Transverse colon (tissue), 4 donors: ENCODE results near the gene EFEMP2. TPM values are rescaled to one million over a fixed set of nuclear protein-coding genes. Genes with fewer than 3 reads are reported as not detected.
"Not testable (repeated sequence)": the region's sequence is repeated elsewhere in the genome, so short reads cannot be mapped to it uniquely, and the experiment has no call there.

Experiments
- DNase-seq: peaks from one replicate; pipeline ENCODE4 v3.0.0-alpha.2; 2019
- H3K27ac ChIP-seq, 4 donors: fragments of 200-600 bp; sonication (generic); 2 replicates each; pipeline ENCODE4 v1.5.1; 2016 to 2018; ENCODE audit warnings: inconsistent platforms in 4 of 4
- H3K27me3 ChIP-seq: fragments of 200-600 bp; sonication (generic); 2 replicates; pipeline ENCODE4 v1.5.1; 2017; ENCODE audit warnings: inconsistent platforms
- H3K36me3 ChIP-seq, 4 donors: fragments of 200-600 bp; sonication (generic); 2 replicates each; pipeline ENCODE4 v1.5.1; 2017 to 2019; ENCODE audit warnings: inconsistent platforms in 4 of 4
- H3K4me1 ChIP-seq, 4 donors: fragments of 200-600 bp; sonication (generic); 2 replicates each; pipeline ENCODE4 v1.5.1; 2017 to 2020; ENCODE audit warnings: inconsistent platforms in 4 of 4
- H3K4me3 ChIP-seq, 4 donors: fragments of 200-600 bp; sonication (generic); 1 replicate in 1 of 4; 2 replicates in 3 of 4; pipeline versions ENCODE4 v1.5.1 to v1.6.1; 2017 to 2019; ENCODE audit warnings: inconsistent platforms in 4 of 4
- H3K9me3 ChIP-seq, 2 donors: fragments of 200-600 bp; sonication (generic); 2 replicates each; pipeline ENCODE4 v1.5.1; 2017 to 2019; ENCODE audit warnings: inconsistent platforms in 2 of 2
- CTCF ChIP-seq, 5 experiments: fragments of 200-600 bp in 3 of 5; fragments of 450-650 bp in 2 of 5; sonication (generic) in 3 of 5; IDR thresholded peaks; 1 replicate in 2 of 5; 2 replicates in 3 of 5; pipeline ENCODE4 v1.5.1; 2016 to 2017; ENCODE audit warnings: antibody characterized with exemption in 5 of 5, inconsistent platforms in 3 of 5, mild to moderate bottlenecking in 2 of 5, moderate library complexity in 1 of 5
- EP300 ChIP-seq: sonication (generic); formaldehyde crosslinking; IDR thresholded peaks from one replicate; pipeline ENCODE4 v1.6.1; 2017; ENCODE audit warnings: antibody characterized with exemption, low read depth
- POLR2A ChIP-seq: fragments of 450-650 bp; IDR thresholded peaks from one replicate; pipeline ENCODE4 v1.6.1; 2016; ENCODE audit warnings: antibody characterized with exemption, mild to moderate bottlenecking, moderate library complexity
- POLR2AphosphoS5 ChIP-seq, 3 donors: sonication (generic); formaldehyde crosslinking; IDR thresholded peaks; one replicate each; pipeline ENCODE4 v1.6.1; 2016; ENCODE audit warnings: antibody characterized with exemption in 3 of 3
- WGBS, 2 donors: methylation state at CpG; one replicate each; pipeline ENCODE4 v1.1.5; 2018; ENCODE audit warnings: low coverage in 1 of 2; 5-methylcytosine and 5-hydroxymethylcytosine counted together
- in situ Hi-C, 4 donors: fragments of 200-750 bp; cut with MboI; loops; one replicate each; pipeline versions ENCODE4 v1.15.0 to v1.15.1; 2017; ENCODE audit warnings: low sequenced_read_pairs in 3 of 4, low pct_ligation_motif_present in 1 of 4, low pct_unique_long_range_greater_than_20kb in 1 of 4
- intact Hi-C: fragments of 100-400 bp; cut with DNase I; formaldehyde crosslinking; loops from one replicate; pipeline ENCODE4 v1.15.1; 2023; ENCODE audit warnings: low total_unique reads
- total RNA-seq, 4 donors: library from RNA; depleted of rRNA; stranded (reverse); fragments of >200 nt; gene quantifications; one replicate each; pipeline ENCODE4 v1.1.0, GENCODE V29; 2016

The EFEMP2 gene
- total RNA-seq, 4 donors from 2014 or later, result 15.2 to 34.4 (median 25.1) TPM

- H3K27me3 ChIP-seq, result no peaks in the 10 kb centered on the region
- peaks cover 2 to 28% (median 14%) of the 10 kb centered on the region in 4 donors for H3K36me3 ChIP-seq
- in situ Hi-C loops, result no loop called here
- TF ChIP-seq CTCF (IDR thresholded peaks at IDR 0.05) (peak in 4 of 5 experiments; percentile 33 to 78 (median 53)), EP300 (no peak), POLR2A (no peak), POLR2AphosphoS5 (IDR thresholded peaks at IDR 0.05) (peak in 2 of 3 donors; percentile 17 to 39)
- H3K27ac ChIP-seq, result no peak overlapping the region
- intact Hi-C loops, result no loop called here
- 89% methylated on average over 14 of the region's 14 CpGs; no CpG with 5 or more reads in 1 of the 2 donors for WGBS, 2 donors
- H3K4me3 ChIP-seq, result no peak overlapping the region
- peaks cover 28 to 46% (median 40%) of the 10 kb centered on the region in 4 donors for H3K4me1 ChIP-seq
- DNase-seq, result no peak
- H3K9me3 ChIP-seq, result no peaks in the 10 kb centered on the region
Observed at GRCh38 chr11:65851083-65851579, 21.5 kb downstream of the EFEMP2 start.

- no peaks in the 10 kb centered on the region for H3K27me3 ChIP-seq
- intact Hi-C loops (no loop called here), in situ Hi-C loops (no loop called here)
- peaks cover under 1 to 26% (median 9%) of the 10 kb centered on the region in 4 donors for H3K36me3 ChIP-seq
- H3K9me3 ChIP-seq, result no peaks in the 10 kb centered on the region
- peaks cover 21 to 39% (median 33%) of the 10 kb centered on the region in 4 donors for H3K4me1 ChIP-seq
- DNase-seq, result no peak
- TF ChIP-seq POLR2AphosphoS5 (IDR thresholded peaks at IDR 0.05) (peak in 2 of 3 donors; percentile 10 to 30), POLR2A (no peak)
- no peak overlapping the region for H3K4me3 ChIP-seq
- H3K27ac ChIP-seq, result no peak overlapping the region
- WGBS, 2 donors, result 87% methylated on average over 20 of the region's 20 CpGs; no CpG with 5 or more reads in 1 of the 2 donors
Observed at GRCh38 chr11:65850217-65851082, 22.1 kb downstream of the EFEMP2 start.

DNA sequence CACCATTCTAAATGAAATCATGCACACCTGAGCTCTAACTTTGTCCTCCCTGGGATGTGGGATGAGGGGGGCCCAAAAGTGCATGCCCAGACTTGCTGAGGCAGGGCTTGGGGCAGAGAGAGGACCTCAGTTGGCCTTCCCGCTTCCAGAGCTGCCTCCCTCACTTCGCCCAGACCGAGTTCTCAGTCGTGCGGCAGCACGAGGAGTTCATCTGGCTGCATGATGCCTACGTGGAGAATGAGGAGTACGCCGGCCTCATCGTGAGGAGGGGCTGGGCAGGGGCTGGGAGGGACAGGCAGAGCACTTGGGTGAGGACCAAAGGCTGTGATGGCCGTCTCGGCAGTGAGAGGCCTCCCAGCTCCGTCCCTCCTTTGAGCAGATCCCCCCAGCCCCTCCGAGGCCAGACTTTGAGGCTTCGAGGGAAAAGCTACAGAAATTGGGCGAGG, 22.8 kb downstream of the EFEMP2 start:
- Histone ChIP-seq H3K36me3 (peaks cover 0 to 20% (median 3%) of the 10 kb centered on the region in 4 donors), H3K27ac (no peak overlapping the region), H3K27me3 (no peaks in the 10 kb centered on the region), H3K9me3 (no peaks in the 10 kb centered on the region), H3K4me3 (no peak overlapping the region), H3K4me1 (peaks cover 16 to 32% (median 28%) of the 10 kb centered on the region in 4 donors)
- in situ Hi-C loops, result no loop called here
- 72% methylated on average over 16 of the region's 16 CpGs; no CpG with 5 or more reads in 1 of the 2 donors for WGBS, 2 donors
- DNase-seq, result no peak
- peak in 1 of 3 donors; percentile 3 for TF ChIP-seq POLR2AphosphoS5 (IDR thresholded peaks at IDR 0.05)
- TF ChIP-seq EP300, result no peak
- no peak for TF ChIP-seq CTCF (IDR thresholded peaks at IDR 0.05)
- TF ChIP-seq POLR2A, result peak; percentile 22
- intact Hi-C loops, result no loop called here

- H3K27me3 ChIP-seq, result no peaks in the 10 kb centered on the region
- peaks cover 0 to 16% (median 1%) of the 10 kb centered on the region in 4 donors for H3K36me3 ChIP-seq
- H3K4me1 ChIP-seq, result peaks cover 16 to 28% (median 26%) of the 10 kb centered on the region in 4 donors
- WGBS, 2 donors, result 58% methylated on average over 8 of the region's 8 CpGs; no CpG with 5 or more reads in 1 of the 2 donors
- in situ Hi-C loops, result no loop called here
- no peak overlapping the region for H3K4me3 ChIP-seq
- H3K9me3 ChIP-seq, result no peaks in the 10 kb centered on the region
- no peak overlapping the region for H3K27ac ChIP-seq
- intact Hi-C loops, result no loop called here
- TF ChIP-seq EP300 (no peak), CTCF (IDR thresholded peaks at IDR 0.05) (no peak), POLR2A (no peak), POLR2AphosphoS5 (IDR thresholded peaks at IDR 0.05) (no peak)
- DNase-seq, result peak; percentile 27
Observed at GRCh38 chr11:65849366-65849765, 23.2 kb downstream of the EFEMP2 start.

GRCh38 chr11:65848693-65849092, 23.9 kb downstream of the EFEMP2 start:
- 40 to 76% methylated on average over 1 to 7 of the region's 7 CpGs for WGBS, 2 donors
- in situ Hi-C loops, H3K9me3 ChIP-seq, H3K27me3 ChIP-seq, intact Hi-C loops, DNase-seq, H3K27ac ChIP-seq, H3K4me3 ChIP-seq: not testable (repeated sequence)
- Histone ChIP-seq H3K36me3 (peaks cover 0 to 12% (median 0%) of the 10 kb centered on the region in 4 donors), H3K4me1 (peaks cover 15 to 31% (median 21%) of the 10 kb centered on the region in 4 donors)
